ENCODE measurements around the gene CLASP1. TPM values are rescaled to one million over a fixed set of nuclear protein-coding genes. Genes with fewer than 3 reads are reported as not detected.
"Not testable (repeated sequence)": the region's sequence is repeated elsewhere in the genome, so short reads cannot be mapped to it uniquely, and the experiment has no call there.

CLASP1 gene
- total RNA-seq, 4 donors from 2014 or later: 43.0 to 53.9 (median 51.3) TPM

DNA sequence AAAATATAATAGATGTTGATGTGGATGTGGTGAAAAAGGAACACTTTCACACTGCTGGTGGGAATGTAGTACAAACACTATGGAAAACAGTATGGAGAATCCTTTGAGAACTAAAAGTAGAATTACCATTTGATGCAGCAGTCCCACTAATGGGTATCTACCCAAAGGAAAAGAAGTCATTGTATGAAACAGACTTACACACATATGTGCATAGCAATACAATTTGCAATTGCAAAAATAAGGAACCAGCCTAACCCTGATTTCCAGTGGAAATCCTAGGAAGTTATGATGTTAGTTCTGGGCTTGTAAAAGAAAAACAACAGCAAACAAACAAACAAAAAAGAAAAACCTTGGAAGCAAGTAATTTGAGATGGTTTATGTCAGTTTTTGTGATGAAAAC is 28.6 kb upstream of the CLASP1 start:
- DNase-seq: no peak
- in situ Hi-C loops (cut with MboI; ENCODE audit: low pct_ligation_motif_present in 1 of 4, low pct_unique_long_range_greater_than_20kb in 1 of 4, low sequenced_read_pairs in 3 of 4): no loop called here
- Histone ChIP-seq H3K27ac (no peak overlapping the region), H3K4me3 (no peak overlapping the region), H3K27me3 (no peaks in the 10 kb centered on the region), H3K36me3 (no peaks in the 10 kb centered on the region), H3K4me1 (no peaks in the 10 kb centered on the region), H3K9me3 (peaks cover 17 to 28% of the 10 kb centered on the region in 2 donors)
- TF ChIP-seq POLR2A (IDR thresholded peaks at IDR 0.05): no peak
- TF ChIP-seq, protein P1, sequence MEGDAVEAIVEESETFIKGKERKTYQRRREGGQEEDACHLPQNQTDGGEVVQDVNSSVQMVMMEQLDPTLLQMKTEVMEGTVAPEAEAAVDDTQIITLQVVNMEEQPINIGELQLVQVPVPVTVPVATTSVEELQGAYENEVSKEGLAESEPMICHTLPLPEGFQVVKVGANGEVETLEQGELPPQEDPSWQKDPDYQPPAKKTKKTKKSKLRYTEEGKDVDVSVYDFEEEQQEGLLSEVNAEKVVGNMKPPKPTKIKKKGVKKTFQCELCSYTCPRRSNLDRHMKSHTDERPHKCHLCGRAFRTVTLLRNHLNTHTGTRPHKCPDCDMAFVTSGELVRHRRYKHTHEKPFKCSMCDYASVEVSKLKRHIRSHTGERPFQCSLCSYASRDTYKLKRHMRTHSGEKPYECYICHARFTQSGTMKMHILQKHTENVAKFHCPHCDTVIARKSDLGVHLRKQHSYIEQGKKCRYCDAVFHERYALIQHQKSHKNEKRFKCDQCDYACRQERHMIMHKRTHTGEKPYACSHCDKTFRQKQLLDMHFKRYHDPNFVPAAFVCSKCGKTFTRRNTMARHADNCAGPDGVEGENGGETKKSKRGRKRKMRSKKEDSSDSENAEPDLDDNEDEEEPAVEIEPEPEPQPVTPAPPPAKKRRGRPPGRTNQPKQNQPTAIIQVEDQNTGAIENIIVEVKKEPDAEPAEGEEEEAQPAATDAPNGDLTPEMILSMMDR (IDR thresholded peaks at IDR 0.05): no peak
- no peak for TF ChIP-seq POLR2AphosphoS5 (IDR thresholded peaks at IDR 0.05)
- TF ChIP-seq EP300 (IDR thresholded peaks at IDR 0.05; ENCODE audit: low read depth): no peak
- intact Hi-C loops (cut with DNase I; ENCODE audit: low total_unique reads): no loop called here

- in situ Hi-C loops (cut with MboI; ENCODE audit: low pct_ligation_motif_present in 1 of 4, low pct_unique_long_range_greater_than_20kb in 1 of 4, low sequenced_read_pairs in 3 of 4); H3K36me3 ChIP-seq; DNase-seq; intact Hi-C loops (cut with DNase I; ENCODE audit: low total_unique reads); H3K27me3 ChIP-seq; H3K4me3 ChIP-seq; H3K27ac ChIP-seq; H3K4me1 ChIP-seq: not testable (repeated sequence)
- 89 to 95% methylated on average over 1 of the region's 1 CpG for WGBS, 2 donors (ENCODE audit: low coverage in 1 of 2)
- peaks cover 13 to 19% of the 10 kb centered on the region in 2 donors for H3K9me3 ChIP-seq
Measured at GRCh38 chr2:121671621-121672020, 22.4 kb upstream of the CLASP1 start.

DNA sequence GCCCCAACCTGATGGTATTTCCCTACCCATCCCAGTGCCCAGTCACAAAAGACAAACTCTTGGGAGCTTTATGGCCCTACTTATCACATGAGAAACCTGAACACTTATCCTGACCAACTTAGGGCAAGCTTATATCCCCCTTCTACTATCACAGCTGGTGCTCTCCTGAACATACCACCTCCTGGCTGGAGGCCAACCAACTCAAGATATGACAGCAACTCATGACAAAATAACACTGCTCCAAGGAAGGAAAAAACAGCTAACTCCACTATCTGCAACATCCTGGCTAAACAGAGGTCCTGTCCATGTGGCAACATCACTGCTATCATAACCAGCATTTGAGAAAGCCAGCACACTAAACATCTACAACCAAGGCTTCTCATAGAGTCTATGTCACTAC is 20.9 kb upstream of the CLASP1 start:
- intact Hi-C loops (cut with DNase I; ENCODE audit: low total_unique reads): no loop called here
- in situ Hi-C loops (cut with MboI; ENCODE audit: low pct_ligation_motif_present in 1 of 4, low pct_unique_long_range_greater_than_20kb in 1 of 4, low sequenced_read_pairs in 3 of 4): no loop called here
- DNase-seq: no peak

GRCh38 chr2:121667618-121668017 is 18.4 kb upstream of the CLASP1 start:
- no peak overlapping the region for H3K27ac ChIP-seq
- no peak for TF ChIP-seq EP300 (IDR thresholded peaks at IDR 0.05; ENCODE audit: low read depth)
- TF ChIP-seq POLR2A (IDR thresholded peaks at IDR 0.05): no peak
- TF ChIP-seq, protein P1 (IDR thresholded peaks at IDR 0.05): no peak
- no peak for TF ChIP-seq POLR2AphosphoS5 (IDR thresholded peaks at IDR 0.05)
- DNase-seq: no peak
- H3K4me1 ChIP-seq: no peaks in the 10 kb centered on the region
- no peaks in the 10 kb centered on the region for H3K36me3 ChIP-seq
- no peaks in the 10 kb centered on the region for H3K27me3 ChIP-seq
- peaks cover 5 to 6% of the 10 kb centered on the region in 2 donors for H3K9me3 ChIP-seq
- H3K4me3 ChIP-seq: no peak overlapping the region
- 86 to 100% methylated on average over 1 of the region's 1 CpG for WGBS, 2 donors (ENCODE audit: low coverage in 1 of 2)
- intact Hi-C loops (cut with DNase I; ENCODE audit: low total_unique reads): no loop called here
- in situ Hi-C loops (cut with MboI; ENCODE audit: low pct_ligation_motif_present in 1 of 4, low pct_unique_long_range_greater_than_20kb in 1 of 4, low sequenced_read_pairs in 3 of 4): no loop called here

More for the DNA sequence above, 20.9 kb upstream of the CLASP1 start:
- H3K4me3 ChIP-seq: no peak overlapping the region
- peaks cover 5 to 6% of the 10 kb centered on the region in 2 donors for H3K9me3 ChIP-seq
- H3K36me3 ChIP-seq: no peaks in the 10 kb centered on the region
- H3K27me3 ChIP-seq: no peaks in the 10 kb centered on the region
- H3K27ac ChIP-seq: no peak overlapping the region
- no peaks in the 10 kb centered on the region for H3K4me1 ChIP-seq
- TF ChIP-seq POLR2A (IDR thresholded peaks at IDR 0.05): no peak
- TF ChIP-seq EP300 (IDR thresholded peaks at IDR 0.05; ENCODE audit: low read depth): no peak
- no peak for TF ChIP-seq POLR2AphosphoS5 (IDR thresholded peaks at IDR 0.05)
- TF ChIP-seq, protein P1 (IDR thresholded peaks at IDR 0.05): no peak

- no peak overlapping the region for H3K27ac ChIP-seq
- no peaks in the 10 kb centered on the region for H3K9me3 ChIP-seq
- in situ Hi-C loops (cut with MboI; ENCODE audit: low pct_ligation_motif_present in 1 of 4, low pct_unique_long_range_greater_than_20kb in 1 of 4, low sequenced_read_pairs in 3 of 4): no loop called here
- no peak overlapping the region for H3K4me3 ChIP-seq
- DNase-seq: no peak
- 100% methylated on average over 1 of the region's 1 CpG for WGBS, 2 donors (ENCODE audit: low coverage in 1 of 2)
- TF ChIP-seq, protein P1 (IDR thresholded peaks at IDR 0.05): no peak
- TF ChIP-seq POLR2AphosphoS5 (IDR thresholded peaks at IDR 0.05): no peak
- TF ChIP-seq EP300 (IDR thresholded peaks at IDR 0.05; ENCODE audit: low read depth): no peak
- TF ChIP-seq POLR2A (IDR thresholded peaks at IDR 0.05): no peak
- no peaks in the 10 kb centered on the region for H3K27me3 ChIP-seq
- no peaks in the 10 kb centered on the region for H3K4me1 ChIP-seq
- H3K36me3 ChIP-seq: no peaks in the 10 kb centered on the region
- intact Hi-C loops (cut with DNase I; ENCODE audit: low total_unique reads): no loop called here
Measured at GRCh38 chr2:121666042-121666441, 16.8 kb upstream of the CLASP1 start.
